Endothelial cell of umbilical vein (primary cell): ENCODE data around the gene RHOV. TPM values are rescaled to one million over a fixed set of nuclear protein-coding genes. Genes with fewer than 3 reads are reported as not detected.

Source experiments
- BruUV-seq: library from RNA; stranded (reverse); fragments of 400-500 nt; replicated peaks from 2 replicates; lab custom pipeline; 2021; lab: Mats Ljungman, UMichigan
- CTCF ChIA-PET: fragments of 300-600, 350-600 bp; sonication (Branson Sonifier 250); formaldehyde crosslinking; loops from one replicate; lab custom pipeline; 2021; ENCODE audit warnings: antibody characterized with exemption, inconsistent platforms; lab: Charles Lee
- POLR2A ChIA-PET: fragments of 300-600, 350-600 bp; sonication (Branson Sonifier 250); formaldehyde crosslinking; loops from one replicate; lab custom pipeline; 2021; ENCODE audit warnings: antibody characterized with exemption, inconsistent platforms; lab: Charles Lee
- DNase-seq: peaks from one replicate; pipeline ENCODE4 v3.0.0-alpha.2; 2011; ENCODE audit warnings: low read depth, low spot score
- FAIRE-seq: peaks from 2 replicates; lab custom pipeline; 2011; peaks lifted over from hg19 to GRCh38; lab: Jason Lieb, UNC
- H2AFZ ChIP-seq: 2 replicates; pipeline ENCODE4 v1.6.0; 2012; ENCODE audit warnings: low read depth, low read length, control low read depth, inconsistent platforms
- H3K27ac ChIP-seq: 2 replicates; pipeline ENCODE4 v1.5.1; 2011; ENCODE audit warnings: low read depth, mild to moderate bottlenecking, control low read depth, low read length, moderate library complexity; ENCODE audit not compliant: insufficient read depth
- H3K27me3 ChIP-seq, 2 experiments: 2 replicates each; pipeline versions ENCODE4 v1.6.0 to v1.6.1; 2011; ENCODE audit warnings: low read length in 2 of 2, mixed read lengths in 1 of 2; ENCODE audit not compliant: control insufficient read depth in 2 of 2, insufficient read depth in 2 of 2
- H3K36me3 ChIP-seq, 2 experiments: 2 replicates in 1 of 2; 3 replicates in 1 of 2; pipeline ENCODE4 v1.5.1; 2011; ENCODE audit warnings: low read length in 2 of 2, mild to moderate bottlenecking in 1 of 2, moderate library complexity in 1 of 2; ENCODE audit not compliant: control insufficient read depth in 2 of 2, insufficient read depth in 2 of 2; ENCODE audit errors: extremely low read depth in 1 of 2
- H3K4me1 ChIP-seq: 3 replicates; pipeline ENCODE4 v1.5.1; 2011; ENCODE audit warnings: mild to moderate bottlenecking, low read length; ENCODE audit not compliant: control insufficient read depth, insufficient read depth; ENCODE audit errors: extremely low read depth
- H3K4me2 ChIP-seq: 2 replicates; pipeline ENCODE4 v1.6.1; 2011; ENCODE audit warnings: low read length, control low read depth, mixed read lengths; ENCODE audit not compliant: insufficient read depth
- H3K4me3 ChIP-seq, 3 experiments: fragments of 200-600 bp in 1 of 3; sonication (generic), shearing (Covaris generic) in 1 of 3; replicated peaks in 1 of 3; 2 replicates each; pipeline ENCODE4 v1.5.1; 2011 to 2016; ENCODE audit warnings: control low read depth in 3 of 3, low read length in 3 of 3, mild to moderate bottlenecking in 2 of 3, inconsistent platforms in 1 of 3, low read depth in 1 of 3, moderate library complexity in 1 of 3; ENCODE audit not compliant: insufficient read depth in 1 of 3
- H3K79me2 ChIP-seq: 2 replicates; pipeline ENCODE4 v1.6.0; 2012; ENCODE audit warnings: low read length, inconsistent platforms; ENCODE audit not compliant: control insufficient read depth, insufficient read depth
- H3K9ac ChIP-seq: replicated peaks from 2 replicates; pipeline ENCODE3; 2011; ENCODE audit warnings: low read length, control low read depth; ENCODE audit not compliant: insufficient read depth; ENCODE audit errors: extremely low read depth
- H3K9me1 ChIP-seq: replicated peaks from 3 replicates; pipeline ENCODE4 v1.6.0; 2011; ENCODE audit warnings: mild to moderate bottlenecking, low read length; ENCODE audit not compliant: control insufficient read depth, insufficient read depth; ENCODE audit errors: extremely low read depth
- H3K9me3 ChIP-seq: replicated peaks from 2 replicates; pipeline ENCODE4 v1.5.1; 2012; ENCODE audit warnings: low read length, inconsistent platforms; ENCODE audit not compliant: control insufficient read depth, insufficient read depth
- H4K20me1 ChIP-seq: replicated peaks from 2 replicates; pipeline ENCODE3; 2011; ENCODE audit warnings: mild to moderate bottlenecking, low read length; ENCODE audit not compliant: control insufficient read depth, insufficient read depth; ENCODE audit errors: extremely low read depth
- EZH2 ChIP-seq: IDR thresholded peaks from 2 replicates; pipeline ENCODE4 v1.6.1; 2012; ENCODE audit warnings: borderline replicate concordance, low read depth, mild to moderate bottlenecking, moderate library complexity, low read length, inconsistent platforms; ENCODE audit not compliant: severe bottlenecking
- FOS ChIP-seq: IDR thresholded peaks from 2 replicates; pipeline ENCODE4 v1.6.1; 2011; ENCODE audit warnings: mild to moderate bottlenecking, low read length, moderate library complexity, borderline replicate concordance; ENCODE audit not compliant: insufficient read depth
- GATA2 ChIP-seq: IDR thresholded peaks from 2 replicates; pipeline ENCODE4 v1.7.0; 2011; ENCODE audit warnings: low read depth, mild to moderate bottlenecking, moderate library complexity, mixed read lengths, low read length; ENCODE audit not compliant: insufficient read length, insufficient read depth
- JUN ChIP-seq: IDR thresholded peaks from 2 replicates; pipeline ENCODE4 v1.6.1; 2011; ENCODE audit warnings: borderline replicate concordance, low read depth; ENCODE audit not compliant: insufficient read length, insufficient read depth
- MYC ChIP-seq: IDR thresholded peaks from one replicate; pipeline ENCODE4 v1.6.1; 2011; ENCODE audit warnings: mild to moderate bottlenecking, low read depth, low read length
- POLR2A ChIP-seq: IDR thresholded peaks from 2 replicates; pipeline ENCODE4 v1.6.1; 2012; ENCODE audit warnings: low read depth, mild to moderate bottlenecking, control low read depth, low read length
- POLR2AphosphoS5 ChIP-seq: IDR thresholded peaks from 2 replicates; pipeline ENCODE4 v1.6.1; 2012; ENCODE audit warnings: low read depth, mild to moderate bottlenecking, control low read depth, low read length, moderate library complexity; ENCODE audit not compliant: insufficient read depth
- dilution Hi-C: fragments of 300-500 bp; cut with MboI; formaldehyde crosslinking; loops from one replicate; pipeline ENCODE4 v1.15.0; 2019; ENCODE audit warnings: low sequenced_read_pairs; ENCODE audit not compliant: extremely low pct_ligation_motif_present
- intact Hi-C: fragments of 100-400 bp; cut with micrococcal nuclease; formaldehyde crosslinking; loops from one replicate; pipeline ENCODE4 v1.10.0; 2022
- polyA plus RNA-seq, 4 experiments: library from polyadenylated mRNA; depleted of rRNA in 3 of 4; stranded (reverse) in 3 of 4; unstranded in 1 of 4; fragments of >200 nt; gene quantifications; 2 replicates each; pipeline versions ENCODE4 v1.2.1 to v1.2.3, GENCODE V29; 2011 to 2012; ENCODE audit warnings: missing spikeins in 1 of 4
- total RNA-seq: library from RNA; stranded (reverse); gene quantifications from 2 replicates; pipeline ENCODE4 v1.2.3, GENCODE V29; 2021
- TF ChIP-seq, protein P1 (sequence below): IDR thresholded peaks from 2 replicates; pipeline ENCODE4 v1.6.1; 2011; ENCODE audit not compliant: insufficient read depth, insufficient read length
- TF ChIP-seq, protein P2 (sequence below), 2 donors: IDR thresholded peaks; 1 replicate in 1 of 2; 2 replicates in 1 of 2; pipeline ENCODE4 v1.5.1; 2011; ENCODE audit warnings: low read length in 2 of 2, mild to moderate bottlenecking in 2 of 2, moderate library complexity in 2 of 2, control low read depth in 1 of 2, inconsistent platforms in 1 of 2, low read depth in 1 of 2; ENCODE audit not compliant: insufficient read depth in 1 of 2; ENCODE audit errors: extremely low read depth in 1 of 2

Gene RHOV
- total and polyA plus RNA-seq, 2 donors (not counting 3 experiments of a cell fraction or from before 2014, with no cell fraction given) = 0.15 to 0.20 TPM

DNA sequence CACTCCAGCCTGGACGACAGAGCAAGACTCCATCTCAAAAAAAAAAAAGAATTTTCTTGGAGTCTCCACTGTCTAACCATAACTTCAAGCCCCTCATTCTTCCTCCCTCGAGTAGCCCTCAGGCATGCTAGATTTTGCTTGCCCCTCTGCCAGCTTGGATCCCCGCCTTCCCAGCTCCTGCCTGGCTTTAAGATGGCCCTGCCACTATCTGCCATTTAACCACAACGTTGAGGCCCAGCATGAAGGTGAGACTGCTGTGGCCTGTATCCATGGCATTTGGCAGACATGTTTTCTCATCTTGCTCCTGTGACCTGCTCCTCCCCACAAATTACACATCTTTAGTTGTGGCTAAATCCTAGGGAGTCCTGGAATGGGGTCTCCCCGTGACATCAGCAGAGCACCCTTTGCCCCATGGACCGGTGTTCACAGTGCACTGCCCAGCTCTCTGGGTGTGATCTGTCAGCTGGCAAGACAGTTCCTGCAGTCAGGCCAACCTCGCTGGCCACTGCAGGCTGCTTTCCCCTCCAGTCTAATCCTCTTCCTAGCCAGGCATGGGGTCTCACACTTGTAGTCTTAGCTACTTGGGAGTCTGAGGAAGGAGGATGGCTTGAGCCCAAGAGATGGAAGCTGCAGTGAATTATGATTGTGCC lies 30.6 kb upstream of the RHOV start:
- Histone ChIP-seq H4K20me1 (no peaks in the 10 kb centered on the region), H3K4me3 (no peak overlapping the region), H3K9me3 (no peaks in the 10 kb centered on the region), H3K79me2 (peaks cover 10% of the 10 kb centered on the region), H3K9me1 (no peaks in the 10 kb centered on the region), H3K4me1 (peaks cover 30% of the 10 kb centered on the region), H2AFZ (no peak overlapping the region), H3K4me2 (no peak overlapping the region), H3K9ac (no peak overlapping the region), H3K36me3 (peaks cover 6 to 29% of the 10 kb centered on the region in 2 experiments), H3K27me3 (no peaks in the 10 kb centered on the region), H3K27ac (no peak overlapping the region)
- ChIA-PET POLR2A (interaction anchor here (0.6 to 4.3 kb wide), 3 partner anchors 25 to 37 kb away, joined by 3 to 79 read pairs (median 3); partner anchors contain the start of gene DLL4), CTCF (interaction anchor here (0.8 to 11.3 kb wide), 25 partner anchors 10 to 561 kb away, joined by 3 to 405 read pairs (median 8); partner anchors contain the start of genes DLL4, NUSAP1, OIP5 and RAD51)
- no TSS peak for BruUV-seq
- no peak for TF ChIP-seq POLR2A
- TF ChIP-seq EZH2 = no peak
- no peak for TF ChIP-seq MYC
- TF ChIP-seq, protein P1, sequence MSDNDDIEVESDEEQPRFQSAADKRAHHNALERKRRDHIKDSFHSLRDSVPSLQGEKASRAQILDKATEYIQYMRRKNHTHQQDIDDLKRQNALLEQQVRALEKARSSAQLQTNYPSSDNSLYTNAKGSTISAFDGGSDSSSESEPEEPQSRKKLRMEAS = no peak
- TF ChIP-seq JUN = no peak
- TF ChIP-seq FOS = no peak
- TF ChIP-seq GATA2 = no peak
- TF ChIP-seq POLR2AphosphoS5 = no peak
- TF ChIP-seq, protein P2, sequence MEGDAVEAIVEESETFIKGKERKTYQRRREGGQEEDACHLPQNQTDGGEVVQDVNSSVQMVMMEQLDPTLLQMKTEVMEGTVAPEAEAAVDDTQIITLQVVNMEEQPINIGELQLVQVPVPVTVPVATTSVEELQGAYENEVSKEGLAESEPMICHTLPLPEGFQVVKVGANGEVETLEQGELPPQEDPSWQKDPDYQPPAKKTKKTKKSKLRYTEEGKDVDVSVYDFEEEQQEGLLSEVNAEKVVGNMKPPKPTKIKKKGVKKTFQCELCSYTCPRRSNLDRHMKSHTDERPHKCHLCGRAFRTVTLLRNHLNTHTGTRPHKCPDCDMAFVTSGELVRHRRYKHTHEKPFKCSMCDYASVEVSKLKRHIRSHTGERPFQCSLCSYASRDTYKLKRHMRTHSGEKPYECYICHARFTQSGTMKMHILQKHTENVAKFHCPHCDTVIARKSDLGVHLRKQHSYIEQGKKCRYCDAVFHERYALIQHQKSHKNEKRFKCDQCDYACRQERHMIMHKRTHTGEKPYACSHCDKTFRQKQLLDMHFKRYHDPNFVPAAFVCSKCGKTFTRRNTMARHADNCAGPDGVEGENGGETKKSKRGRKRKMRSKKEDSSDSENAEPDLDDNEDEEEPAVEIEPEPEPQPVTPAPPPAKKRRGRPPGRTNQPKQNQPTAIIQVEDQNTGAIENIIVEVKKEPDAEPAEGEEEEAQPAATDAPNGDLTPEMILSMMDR (IDR thresholded peaks at IDR 0.05; ENCODE audit: extremely low read depth in 1 of 2, insufficient read depth in 1 of 2, low read depth in 1 of 2, low read length in 2 of 2) = no peak
- dilution Hi-C loops = loop anchor here (10.0 kb wide), 1 partner anchor 110 kb away; no protein-coding TSS in a partner anchor
- DNase-seq (no peak), FAIRE-seq (no peak)
- intact Hi-C loops = loop anchor here (1.0 kb wide), 1 partner anchor 281 kb away; no protein-coding TSS in a partner anchor
